DMS53 treated with DMSO at 0.1 percent for 48 hours (cell line): Measurements from ENCODE around the gene BSG.
"Not testable (repeated sequence)": the region's sequence is repeated elsewhere in the genome, so short reads cannot be mapped to it uniquely, and the experiment has no call there.

Experiments used
- DNase-seq: peaks from one replicate; lab custom pipeline; 2025; ENCODE audit not compliant: unreplicated experiment; lab: John Stamatoyannopoulos, UW

The BSG gene

GRCh38 chr19:602391-603301 is 30.2 kb downstream of the BSG start:
- no peak for DNase-seq

- not testable (repeated sequence) for DNase-seq
Measured at GRCh38 chr19:603302-603639, 30.9 kb downstream of the BSG start.

- DNase-seq: not testable (repeated sequence)
Measured at GRCh38 chr19:603779-604178, 31.4 kb downstream of the BSG start.

- no peak for DNase-seq
Measured at GRCh38 chr19:604355-604754, 32.0 kb downstream of the BSG start.

- DNase-seq: not testable (repeated sequence)
Measured at GRCh38 chr19:605061-605971, 32.9 kb downstream of the BSG start.

- no peak for DNase-seq
Measured at GRCh38 chr19:607301-608154, 35.1 kb downstream of the BSG start.

- DNase-seq: no peak
Measured at GRCh38 chr19:608155-609003, 36.0 kb downstream of the BSG start.

GRCh38 chr19:609004-609346 is 36.6 kb downstream of the BSG start:
- DNase-seq: no peak

- no peak for DNase-seq
Measured at GRCh38 chr19:610071-610800, 37.8 kb downstream of the BSG start.

- no peak for DNase-seq
Measured at GRCh38 chr19:610801-611480, 38.5 kb downstream of the BSG start.

- no peak for DNase-seq
Measured at GRCh38 chr19:611481-611868, 39.1 kb downstream of the BSG start.

- no peak for DNase-seq
Measured at GRCh38 chr19:612941-613340, 40.5 kb downstream of the BSG start.

- no peak for DNase-seq
Measured at GRCh38 chr19:613732-614567, 41.6 kb downstream of the BSG start.

- DNase-seq: peak; percentile 10
Measured at GRCh38 chr19:615619-616018, 43.2 kb downstream of the BSG start.

- no peak for DNase-seq
Measured at GRCh38 chr19:616062-616700, 43.8 kb downstream of the BSG start.

- no peak for DNase-seq
Measured at GRCh38 chr19:616747-617526, 44.5 kb downstream of the BSG start.
